ENCODE data around the gene MRPL36.

GRCh38 chr5:1784197-1785050, 15.2 kb downstream of the MRPL36 start:
- no peak for TF ChIP-seq POLR2A (IDR thresholded peaks at IDR 0.05)
- TF ChIP-seq CTCF (IDR thresholded peaks at IDR 0.05) = no peak
